LoVo (cell line): ENCODE data around the gene ATP5IF1.

ENCODE experiments used
- DNase-seq: peaks from one replicate; pipeline ENCODE4 v3.0.0-alpha.2; 2016; ENCODE audit warnings: low spot score

Gene ATP5IF1

DNA sequence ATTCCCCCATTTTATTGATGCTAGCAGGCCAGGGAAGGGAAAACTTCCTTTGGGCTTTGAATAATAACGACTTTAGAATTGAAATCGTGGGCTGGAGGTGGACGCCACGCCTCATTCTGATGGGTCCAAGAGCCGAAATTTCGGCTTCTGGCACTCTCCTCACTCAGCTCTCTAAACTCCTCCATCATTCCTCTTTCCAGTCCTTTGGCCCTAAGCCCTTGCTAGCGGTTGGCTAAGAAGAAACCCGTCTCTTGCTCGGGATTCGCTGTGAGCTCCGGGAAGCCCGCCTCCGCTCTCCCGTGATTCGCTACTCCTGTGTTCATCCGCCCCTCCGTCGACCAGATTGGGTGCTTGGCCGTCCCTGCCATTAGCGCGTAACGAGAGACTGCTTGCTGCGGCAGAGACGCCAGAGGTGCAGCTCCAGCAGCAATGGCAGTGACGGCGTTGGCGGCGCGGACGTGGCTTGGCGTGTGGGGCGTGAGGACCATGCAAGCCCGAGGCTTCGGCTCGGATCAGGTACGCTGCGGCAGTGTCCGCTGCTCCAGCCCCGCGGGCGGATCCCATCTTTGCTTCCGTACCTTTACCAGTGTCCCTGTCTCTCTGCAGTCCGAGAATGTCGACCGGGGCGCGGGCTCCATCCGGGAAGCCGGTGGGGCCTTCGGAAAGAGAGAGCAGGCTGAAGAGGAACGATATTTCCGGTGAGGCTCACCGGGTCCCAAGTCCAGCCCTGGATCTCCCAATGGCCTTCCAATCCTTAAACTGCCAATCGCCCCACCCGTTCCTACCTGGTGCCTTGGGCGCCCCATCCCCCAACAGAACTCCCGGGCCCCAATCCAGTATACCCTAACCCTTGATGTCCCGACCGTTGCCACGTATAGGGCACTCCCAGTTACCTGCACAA is at the start of gene ATP5IF1:
Gene ATP5IF1, plus strand, starts transcription at position 370 of the 901 bp plus-strand sequence. Its CDS starts 60 bp downstream, at position 430.
- DNase-seq: peak; percentile 97

DNA sequence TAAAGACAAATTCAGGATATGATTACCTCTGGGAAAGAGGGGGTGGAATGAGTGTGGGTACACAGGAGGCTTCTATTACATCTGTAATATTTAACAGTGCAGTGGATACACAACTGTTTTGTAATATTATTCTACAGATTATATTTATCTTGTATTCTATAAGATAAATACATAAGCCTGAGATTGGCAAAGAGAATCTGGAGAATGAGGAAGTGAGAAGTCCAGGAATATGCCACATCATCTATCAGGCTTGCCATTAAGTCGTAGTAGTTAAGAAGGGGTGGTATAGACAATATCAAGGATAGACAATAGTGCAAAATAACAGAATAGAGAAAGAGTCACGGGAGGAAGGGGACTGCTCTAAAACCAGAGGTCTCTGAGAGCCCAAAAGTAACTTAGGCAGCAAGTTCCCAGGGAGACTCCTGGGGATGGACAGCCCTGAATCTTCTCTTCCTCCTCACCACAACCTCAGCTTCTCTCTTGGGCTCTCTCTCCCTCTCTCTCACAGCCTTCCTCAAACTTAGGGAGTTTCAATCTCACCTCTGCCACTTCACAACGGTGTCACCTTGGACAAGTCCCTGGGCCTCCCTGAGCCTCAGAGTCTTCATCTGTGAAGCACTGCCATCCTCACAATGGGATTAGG is 45.5 kb upstream of the ATP5IF1 start:
- no peak for DNase-seq

DNA sequence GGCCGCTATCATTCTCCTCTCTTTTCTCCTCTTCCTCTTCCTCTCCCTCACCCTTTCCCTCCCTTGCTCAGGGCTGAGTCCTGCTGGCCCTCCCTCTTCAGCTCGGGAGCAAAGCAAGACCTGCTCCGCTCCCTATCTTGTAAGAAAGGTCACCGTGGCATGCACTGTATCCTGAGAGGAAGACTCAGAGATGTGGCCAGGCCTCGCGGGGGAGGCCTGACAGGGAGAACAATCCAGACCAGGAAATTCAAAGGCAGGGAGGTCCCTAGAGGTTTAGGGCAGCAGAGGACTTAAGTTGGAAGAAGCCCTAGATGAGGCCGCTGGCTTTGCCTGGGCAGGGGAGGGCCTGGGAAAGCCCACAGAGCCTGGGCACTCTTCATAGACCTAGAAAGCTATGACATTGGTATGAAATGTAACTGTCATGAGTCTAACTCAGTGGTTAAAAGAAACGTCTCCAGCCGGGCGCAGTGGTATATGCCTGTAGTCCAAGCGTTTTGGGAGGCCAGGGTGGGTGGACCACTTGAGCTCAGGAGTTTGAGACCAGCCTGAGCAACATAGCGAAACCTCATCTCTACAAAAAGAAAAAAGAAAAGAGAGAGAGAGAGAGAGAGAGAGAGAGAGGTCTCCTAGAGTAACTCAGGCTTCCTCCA is 44.8 kb upstream of the ATP5IF1 start:
- no peak for DNase-seq

DNA sequence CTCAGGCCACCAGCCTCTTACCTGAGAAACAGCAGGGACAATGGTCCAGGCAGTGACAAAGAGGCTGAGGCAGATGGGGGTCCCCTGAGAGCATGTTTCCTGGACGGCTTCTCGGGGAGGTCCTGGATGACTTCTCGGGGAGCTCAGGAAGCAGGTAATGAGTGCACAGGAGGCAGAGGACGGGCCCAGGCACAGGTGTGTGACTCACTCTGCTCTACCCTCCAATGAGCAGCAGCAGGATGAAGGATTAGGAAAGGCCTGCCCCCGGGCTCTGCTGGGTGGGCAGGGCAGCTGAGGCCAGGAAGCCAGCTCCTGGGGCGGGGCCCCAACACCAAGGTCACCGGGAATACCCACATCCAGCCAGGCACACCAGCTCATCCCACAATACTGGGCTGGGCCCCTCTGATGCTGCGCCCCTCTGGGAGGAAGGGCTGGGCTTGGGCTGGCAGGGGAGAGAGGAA is 42.2 kb upstream of the ATP5IF1 start:
- DNase-seq: peak; percentile 12

DNA sequence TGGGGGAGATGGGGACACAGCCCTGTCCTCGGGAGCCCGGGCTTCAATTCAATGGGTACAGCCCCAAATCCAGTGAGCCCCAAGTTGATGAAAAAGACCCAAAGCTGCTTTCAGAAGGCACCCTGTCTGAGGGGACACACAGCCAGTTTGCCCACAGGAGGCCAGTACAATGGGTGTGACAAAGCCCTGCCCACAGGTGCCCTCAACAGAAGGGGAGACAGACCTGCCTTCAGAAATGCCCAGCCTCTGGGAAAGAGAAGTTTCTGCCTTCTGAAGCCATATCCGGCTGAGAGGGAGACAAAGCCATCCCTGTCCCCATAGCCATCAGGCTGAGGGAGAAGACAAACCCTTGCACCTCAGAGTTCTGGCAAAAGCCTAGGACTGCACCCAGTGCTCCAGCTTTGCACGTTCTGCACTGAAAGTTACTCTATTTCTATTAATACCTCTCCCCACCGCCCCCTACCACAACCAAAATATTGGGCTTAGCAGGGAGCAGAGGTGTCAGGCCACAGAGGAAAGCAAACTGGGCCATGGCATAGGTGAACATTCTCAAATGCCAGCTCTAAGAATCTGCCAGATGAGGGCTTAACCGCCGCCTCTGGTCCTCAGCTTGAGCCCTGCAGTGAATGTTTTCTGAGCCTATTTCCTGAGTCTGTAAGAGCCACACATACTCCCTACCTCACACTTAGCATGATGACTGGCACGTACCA is 41.4 kb upstream of the ATP5IF1 start:
- no peak for DNase-seq

DNA sequence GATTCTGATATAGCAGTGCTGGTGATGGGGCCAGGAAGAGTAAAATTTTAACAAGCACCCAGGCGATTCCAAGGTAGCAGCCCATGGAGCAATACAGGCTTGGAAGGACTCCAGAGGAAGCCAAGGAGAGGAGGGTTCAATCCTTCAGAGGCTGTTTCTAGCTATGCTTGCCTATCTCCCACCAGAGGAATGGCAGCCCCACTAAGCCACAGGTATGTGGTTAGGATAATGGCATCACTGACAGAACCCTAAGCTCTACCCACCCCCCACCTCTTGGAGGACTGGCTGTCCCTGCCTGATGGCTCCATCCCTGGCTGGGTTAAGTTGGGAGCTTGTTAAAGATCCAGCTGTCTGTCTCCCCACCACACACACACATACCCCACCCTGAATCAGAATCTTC is 40.1 kb upstream of the ATP5IF1 start:
- DNase-seq: no peak

DNA sequence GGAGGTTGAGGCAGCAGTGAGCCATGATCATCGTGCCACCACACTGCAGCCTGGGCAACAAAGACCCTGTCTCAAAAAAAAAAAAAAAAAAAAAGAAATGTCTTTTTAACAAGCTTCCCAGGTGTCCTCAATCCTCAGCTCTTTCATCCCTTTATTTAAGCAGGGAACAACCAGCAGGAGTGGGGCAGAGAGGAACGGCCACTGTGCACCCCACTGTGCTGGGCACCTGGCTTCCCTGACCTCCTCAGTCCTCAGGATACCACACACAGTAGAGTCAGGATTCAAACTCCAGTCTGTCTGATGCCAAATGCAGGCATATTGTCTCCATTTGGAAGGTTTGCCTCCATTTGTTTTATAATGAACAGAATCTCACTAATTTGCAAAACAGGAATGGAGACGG is 39.6 kb upstream of the ATP5IF1 start:
- no peak for DNase-seq

DNA sequence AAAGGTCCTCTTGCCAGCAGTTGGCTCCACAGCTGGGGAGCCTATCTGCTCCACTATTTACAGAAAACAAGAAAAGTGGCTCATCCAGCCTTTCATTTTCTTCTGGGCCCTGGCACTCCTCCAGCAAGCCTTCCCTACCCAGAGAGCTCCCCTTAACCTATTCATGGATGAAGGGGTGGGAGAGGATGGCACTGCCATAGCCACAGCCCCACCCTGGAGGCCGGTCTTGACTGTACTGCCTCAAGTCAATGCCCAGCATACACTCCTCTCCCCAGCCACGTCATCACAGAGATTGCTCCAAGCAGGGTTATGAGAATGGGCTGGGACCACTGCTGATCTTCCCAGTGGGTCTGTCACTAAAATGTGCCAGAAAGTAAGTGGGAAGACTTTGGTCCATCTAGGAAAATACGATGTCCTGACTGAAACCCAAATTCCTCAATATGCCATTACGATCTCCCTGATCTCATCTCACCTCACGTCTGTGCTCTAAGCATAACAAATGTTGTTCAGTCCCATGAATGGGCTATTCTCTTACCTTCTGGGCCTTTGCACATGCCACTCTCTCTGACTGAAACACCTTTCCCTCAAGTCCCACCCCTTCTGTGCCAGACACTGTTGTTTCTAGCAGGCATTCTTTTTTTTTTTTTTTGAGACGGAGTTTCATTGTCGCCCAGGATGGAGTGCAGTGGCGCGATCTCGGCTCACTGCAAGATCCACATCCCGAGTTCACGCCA is 38.1 kb upstream of the ATP5IF1 start:
- no peak for DNase-seq

DNA sequence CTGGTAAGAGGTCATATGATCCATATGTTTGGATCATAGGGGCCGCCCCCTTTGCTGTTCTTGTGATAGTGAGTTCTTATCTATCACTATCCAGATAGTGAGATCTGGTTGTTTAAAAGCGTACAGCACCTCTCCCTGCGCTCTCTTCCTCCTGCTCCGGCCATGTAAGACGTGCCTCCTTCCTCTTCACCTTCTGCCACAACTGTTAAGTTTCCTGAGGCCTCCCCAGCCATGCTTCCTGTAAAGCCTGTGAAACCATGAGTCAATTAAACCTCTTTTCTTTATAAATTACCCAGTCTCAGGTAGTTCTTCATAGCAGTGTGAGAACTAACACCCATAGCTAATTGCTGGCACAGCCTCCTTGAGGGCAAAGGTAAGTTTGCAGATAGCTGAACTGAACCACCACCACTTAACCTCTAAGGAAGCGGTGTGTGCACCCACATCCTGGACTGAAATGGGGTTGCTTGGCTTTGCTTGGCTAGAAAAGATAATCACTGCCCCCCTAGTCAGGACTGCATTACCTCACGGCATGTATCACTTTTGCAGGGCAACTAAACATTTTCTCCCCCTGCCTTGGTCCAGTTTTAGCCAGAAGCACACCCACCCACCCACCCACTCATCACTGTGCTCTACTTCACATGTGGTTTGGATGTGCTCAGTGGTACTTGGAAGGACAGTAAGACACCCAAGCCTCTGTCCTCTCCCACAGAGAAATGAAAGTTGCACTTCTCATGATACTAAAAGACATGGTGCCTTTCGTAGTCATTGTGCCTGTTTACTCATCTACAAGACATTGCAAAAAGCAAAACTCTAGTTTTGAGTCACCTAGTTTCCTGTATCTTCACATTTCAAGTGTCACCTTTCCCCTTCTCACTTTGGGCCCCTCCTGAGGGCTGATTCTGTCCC is 36.3 kb upstream of the ATP5IF1 start:
- DNase-seq: no peak

DNA sequence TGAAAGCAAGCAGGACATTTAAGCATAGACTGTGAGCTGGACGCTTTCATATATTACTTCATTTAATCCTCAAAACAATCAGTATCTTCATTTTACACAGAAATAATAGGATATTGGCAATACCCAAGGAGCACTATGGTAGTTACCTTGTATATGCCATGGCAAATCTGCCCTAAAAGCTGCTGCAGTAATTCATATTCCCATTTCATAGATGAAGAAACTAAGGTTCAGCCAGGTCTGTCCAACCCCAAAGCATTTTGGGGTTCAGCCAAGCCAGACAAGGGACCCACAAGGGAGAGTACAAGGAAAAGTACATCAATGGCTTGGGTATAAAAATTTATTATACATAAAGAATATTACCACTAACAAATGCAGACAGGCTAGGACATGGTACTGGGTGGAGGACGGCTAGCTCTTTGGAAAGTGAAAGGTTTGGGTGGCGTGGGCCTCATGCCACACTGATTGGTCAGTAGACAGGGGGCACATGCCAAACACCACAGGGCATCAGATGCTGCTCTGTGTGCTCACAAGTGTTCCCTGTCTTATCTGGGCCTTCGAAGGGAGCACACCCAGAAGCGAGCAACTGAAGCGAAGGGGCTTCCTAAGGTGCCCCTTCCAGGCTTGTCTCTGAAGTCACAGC is 35.6 kb upstream of the ATP5IF1 start:
- DNase-seq: no peak

DNA sequence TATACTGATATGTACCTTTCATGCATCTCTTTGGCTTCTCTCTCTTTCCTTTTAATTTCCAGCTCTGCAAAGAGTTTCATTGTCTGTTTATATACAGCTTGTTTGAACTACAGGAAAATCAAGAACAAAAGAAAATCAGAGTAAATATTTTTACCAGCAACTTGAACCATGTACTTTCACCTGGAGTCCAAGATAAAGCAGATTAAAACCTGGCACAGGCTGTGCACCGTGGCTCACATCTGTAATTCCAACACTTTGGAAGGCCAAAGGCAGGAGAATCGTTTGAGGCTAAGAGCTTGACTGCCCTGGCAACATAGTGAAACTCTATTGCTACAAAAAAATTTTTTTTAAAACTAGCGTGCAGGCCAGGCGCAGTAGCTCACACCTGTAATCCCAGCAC is 30.7 kb upstream of the ATP5IF1 start:
- no peak for DNase-seq

DNA sequence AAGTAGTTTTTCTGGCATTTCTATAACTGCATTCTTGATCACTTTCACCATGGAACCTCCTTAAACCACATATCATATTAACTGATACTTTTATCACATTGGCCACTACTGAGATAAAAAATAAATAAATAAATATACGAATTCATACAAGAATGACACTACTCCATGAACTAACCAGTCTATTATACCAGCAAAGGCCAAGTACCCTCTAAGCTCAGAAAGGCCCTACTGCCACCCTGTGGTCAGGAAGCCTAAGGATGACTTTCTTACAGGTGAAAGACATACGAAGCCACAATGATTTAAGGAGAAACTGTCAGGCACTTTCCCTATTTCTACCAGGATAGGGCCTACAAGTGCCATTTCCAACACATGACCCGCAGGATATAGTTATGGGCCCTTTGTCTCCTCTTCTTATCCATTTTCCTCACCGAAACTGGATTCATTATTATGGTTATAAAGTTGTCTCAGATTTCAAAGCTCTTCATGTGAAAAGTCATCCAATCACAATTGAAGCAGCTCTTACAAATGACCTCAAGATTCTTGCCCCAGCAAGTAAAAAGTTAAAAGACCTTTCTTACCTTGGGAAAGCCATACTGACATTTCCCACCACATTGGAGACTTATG is 27.0 kb upstream of the ATP5IF1 start:
- DNase-seq: no peak

DNA sequence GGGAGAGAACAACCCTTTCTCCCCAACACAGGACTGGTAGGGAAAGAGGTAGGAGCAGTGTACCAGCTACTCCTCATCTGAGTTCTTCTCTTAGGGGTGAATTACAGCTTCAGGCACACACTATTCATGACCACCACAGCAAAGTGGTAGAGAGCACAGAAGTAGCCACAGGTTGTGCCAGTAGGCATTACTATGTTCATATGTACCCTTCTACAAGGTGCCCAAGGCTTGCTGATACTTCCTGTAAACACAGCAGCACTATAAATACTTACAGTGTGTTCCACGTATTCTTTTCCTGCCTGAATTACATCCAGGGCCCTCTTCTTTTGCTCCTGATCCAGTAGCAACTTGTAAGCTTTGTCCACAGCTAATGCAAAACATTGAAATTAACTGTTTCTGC is 26.2 kb upstream of the ATP5IF1 start:
- DNase-seq: no peak

DNA sequence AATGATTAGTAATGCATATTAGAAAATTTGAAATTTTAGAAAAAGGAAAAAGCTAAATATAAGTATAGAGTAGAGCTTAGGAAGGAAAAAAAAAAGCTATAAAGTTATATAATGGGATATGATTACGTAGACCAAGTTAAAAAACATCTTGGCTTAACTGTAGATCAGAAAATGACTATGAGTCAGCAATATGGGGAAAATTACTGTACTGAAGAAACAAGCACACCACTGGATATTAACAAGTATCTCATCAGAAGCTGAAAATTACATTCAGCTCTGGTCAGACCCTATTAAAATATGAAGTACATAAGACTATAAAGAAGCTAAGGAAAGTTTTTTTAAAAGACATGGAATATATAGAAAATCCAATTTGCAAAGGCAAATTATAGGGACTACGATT is 22.6 kb upstream of the ATP5IF1 start:
- DNase-seq: no peak

DNA sequence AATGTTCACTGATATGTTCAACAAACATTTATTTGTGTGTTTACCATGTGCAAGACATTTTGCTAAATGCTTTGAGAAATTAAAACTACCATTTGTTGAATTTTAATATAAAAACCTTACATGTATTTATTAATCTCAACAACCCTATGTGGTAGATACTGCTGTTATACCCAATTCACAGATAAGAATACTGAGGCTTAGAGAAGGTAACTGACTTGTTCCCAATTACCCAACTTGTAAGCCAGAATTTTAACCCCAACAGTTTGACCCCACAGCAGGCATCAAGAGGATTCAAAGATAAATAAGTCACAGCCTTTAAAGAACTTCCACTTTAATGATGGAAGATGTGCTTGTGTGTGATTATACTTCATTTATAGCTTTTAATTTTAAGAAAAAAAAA is 6.8 kb upstream of the ATP5IF1 start:
- DNase-seq: no peak

DNA sequence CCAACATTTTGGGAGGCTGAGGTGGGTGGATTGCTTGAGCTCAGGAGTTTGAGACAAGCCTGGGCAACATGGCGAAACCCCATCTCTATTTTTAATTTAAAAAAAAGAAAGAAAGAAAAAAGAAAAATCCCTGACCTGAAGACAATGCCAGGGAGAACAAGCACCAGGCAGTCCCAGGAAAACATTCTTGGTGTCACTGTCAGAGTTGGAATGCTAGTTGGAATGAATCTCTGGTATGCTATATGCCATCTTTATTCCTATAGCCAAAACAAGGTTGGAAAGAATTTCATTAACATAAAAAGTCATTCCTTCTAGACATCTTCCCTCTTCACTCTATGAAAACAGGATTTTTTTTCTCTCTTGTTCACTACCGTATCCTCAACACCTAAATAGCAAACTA is 5.9 kb upstream of the ATP5IF1 start:
- no peak for DNase-seq

DNA sequence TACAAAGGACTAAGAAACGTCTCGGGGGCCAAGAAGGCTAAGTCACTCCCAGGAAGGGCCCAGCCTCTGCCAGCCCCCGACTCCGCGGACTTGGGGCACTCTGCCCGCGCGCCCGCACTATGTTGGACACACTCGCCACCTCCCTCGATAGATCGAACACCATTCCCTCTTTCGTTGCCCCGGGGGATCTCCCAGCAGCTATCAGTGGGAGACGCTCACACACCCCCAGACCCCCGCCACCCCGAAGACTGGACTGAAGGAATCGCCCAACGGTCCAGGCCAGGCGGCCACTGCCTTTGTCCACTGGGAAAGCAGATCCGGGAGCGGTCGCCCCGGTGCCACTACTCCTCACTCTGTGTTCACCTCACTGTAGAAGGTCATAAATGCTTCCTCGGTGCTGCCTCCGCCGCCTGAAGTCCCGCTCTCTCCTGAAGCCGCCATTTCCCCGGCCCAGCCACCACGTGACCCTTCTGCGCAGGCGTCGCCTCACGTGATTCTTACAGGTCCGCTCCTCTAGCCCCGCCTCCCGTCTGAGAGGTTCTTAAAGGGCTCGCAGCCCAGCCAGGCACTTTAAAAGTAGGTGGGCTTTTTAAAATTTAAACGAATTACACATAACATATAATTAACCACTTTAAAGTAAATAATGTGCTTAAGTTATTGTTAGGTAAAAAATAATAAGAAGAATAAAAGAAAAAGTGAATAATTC is 3.2 kb upstream of the ATP5IF1 start, which contains the start of gene DNAJC8:
Gene DNAJC8, minus strand, starts transcription at position 472 of the 706 bp plus-strand sequence. Its CDS starts 31 bp downstream, at position 441.
- peak; percentile 93 for DNase-seq

DNA sequence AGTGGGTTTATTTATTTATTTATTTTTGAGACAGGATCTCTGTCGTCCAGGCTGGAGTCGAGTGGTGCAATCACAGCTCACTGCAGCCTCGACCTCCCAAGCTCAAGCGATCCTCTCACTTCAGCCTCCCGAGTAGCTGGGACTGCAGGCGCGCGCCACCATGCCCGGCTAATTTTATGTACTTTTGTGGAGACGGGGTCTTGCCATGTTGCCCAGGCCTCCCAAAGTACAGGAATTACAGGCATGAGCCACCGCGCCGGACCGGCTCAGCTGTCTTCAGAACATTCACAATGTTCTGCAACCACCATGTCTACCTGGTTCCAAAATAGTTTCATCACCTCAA is 2.7 kb upstream of the ATP5IF1 start:
- no peak for DNase-seq
